ENCODE results near the gene ACBD6.
"Not testable (repeated sequence)": the region's sequence is repeated elsewhere in the genome, so short reads cannot be mapped to it uniquely, and the experiment has no call there.

ACBD6 gene

DNA sequence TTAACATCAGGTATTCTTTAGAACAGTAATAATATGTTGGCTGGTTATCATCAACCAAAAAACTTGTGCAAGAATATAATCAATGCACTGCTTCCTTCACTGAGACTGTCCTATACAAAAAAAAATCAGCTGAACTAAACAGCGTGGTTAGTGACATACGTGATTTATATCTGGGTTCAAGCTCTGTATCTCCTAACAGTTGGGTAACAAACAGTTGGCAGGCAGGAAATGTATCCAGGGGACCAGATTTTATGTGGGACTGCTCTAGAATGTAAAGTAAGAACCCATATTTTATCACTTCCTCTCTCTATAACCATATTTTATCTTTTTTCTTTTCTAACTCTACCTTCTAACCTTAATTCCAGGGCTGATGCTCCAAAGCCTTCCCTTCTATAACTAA is 8.0 kb downstream of the ACBD6 start:
- in situ Hi-C loops (cut with MboI; ENCODE audit: low sequenced_read_pairs): no loop called here

DNA sequence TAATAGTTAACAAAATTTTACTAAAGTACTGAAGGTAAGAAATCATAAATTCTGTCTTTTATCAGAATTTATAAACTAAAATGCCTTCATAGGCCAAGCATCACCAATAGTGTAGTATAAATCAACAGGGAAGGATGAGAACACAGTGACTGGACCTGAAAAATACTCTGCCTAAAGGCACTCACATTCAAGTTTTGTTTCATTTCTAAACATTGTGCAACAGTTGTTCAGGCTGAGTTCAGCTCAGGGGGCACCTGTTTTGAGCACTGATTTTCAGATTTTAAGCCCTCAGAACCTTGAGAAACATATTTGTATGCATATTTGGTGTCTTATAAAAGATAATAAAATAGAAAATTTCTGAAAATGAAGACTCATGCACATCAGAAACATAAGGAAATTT is 12.4 kb downstream of the ACBD6 start:
- in situ Hi-C loops (cut with MboI; ENCODE audit: low sequenced_read_pairs): no loop called here

DNA sequence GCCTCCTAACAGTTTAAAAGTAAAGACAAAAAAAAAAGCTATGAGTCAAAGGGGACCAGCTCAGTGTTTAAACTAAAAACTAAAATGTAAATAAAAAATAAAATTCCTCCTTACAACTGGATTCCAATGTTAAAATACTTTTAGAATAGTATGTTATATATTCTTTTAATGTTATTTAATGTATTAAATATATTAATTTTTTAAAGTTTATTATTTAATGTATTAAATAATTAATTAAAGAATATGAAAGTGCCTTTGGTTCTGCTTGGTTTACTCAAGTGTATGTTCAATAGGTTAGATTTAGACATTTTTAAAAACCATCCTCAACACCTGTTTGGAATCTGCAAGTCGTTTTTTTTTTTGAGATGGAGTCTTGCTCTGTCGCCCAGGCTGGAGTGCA is 13.1 kb downstream of the ACBD6 start:
- in situ Hi-C loops (cut with MboI; ENCODE audit: low sequenced_read_pairs): no loop called here

DNA sequence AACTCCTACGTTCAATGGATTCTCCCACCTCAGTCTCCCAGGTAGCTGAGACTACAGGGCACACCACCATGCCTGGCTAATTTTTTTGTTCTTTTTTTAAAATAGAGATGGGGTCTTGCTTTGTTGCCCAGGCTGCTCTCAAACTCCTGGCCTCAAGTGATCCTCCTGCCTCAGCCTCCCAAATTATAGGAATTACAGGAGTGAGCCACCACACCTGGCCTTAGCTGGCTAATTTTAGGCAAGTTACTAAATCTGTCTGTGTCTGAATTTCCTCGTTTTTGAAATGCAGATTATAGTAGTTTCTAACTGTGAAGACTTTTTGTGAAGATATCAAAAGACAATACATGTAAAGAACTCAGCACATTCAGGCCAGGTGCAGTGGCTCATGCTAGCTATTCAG is 13.7 kb downstream of the ACBD6 start:
- in situ Hi-C loops (cut with MboI; ENCODE audit: low sequenced_read_pairs): no loop called here

DNA sequence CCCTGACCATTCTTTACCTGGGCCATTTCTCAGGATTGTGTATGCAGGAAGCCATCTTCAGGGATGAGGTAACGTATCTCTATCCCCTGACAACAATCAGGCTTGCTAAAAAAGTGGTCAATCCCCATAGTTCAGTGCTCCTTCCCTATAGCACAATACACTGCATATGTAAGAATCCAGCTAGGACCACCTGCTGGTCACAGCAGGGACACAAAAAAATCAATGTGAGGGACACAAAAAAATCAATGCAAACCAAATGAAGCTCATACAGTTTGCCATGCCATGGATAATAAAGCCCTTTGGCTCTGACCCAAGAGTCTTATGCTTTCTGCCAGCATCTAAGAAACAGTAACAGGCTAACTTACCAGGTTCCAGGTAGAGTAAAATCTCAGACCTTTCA is 16.3 kb downstream of the ACBD6 start:
- in situ Hi-C loops (cut with MboI; ENCODE audit: low sequenced_read_pairs): no loop called here

DNA sequence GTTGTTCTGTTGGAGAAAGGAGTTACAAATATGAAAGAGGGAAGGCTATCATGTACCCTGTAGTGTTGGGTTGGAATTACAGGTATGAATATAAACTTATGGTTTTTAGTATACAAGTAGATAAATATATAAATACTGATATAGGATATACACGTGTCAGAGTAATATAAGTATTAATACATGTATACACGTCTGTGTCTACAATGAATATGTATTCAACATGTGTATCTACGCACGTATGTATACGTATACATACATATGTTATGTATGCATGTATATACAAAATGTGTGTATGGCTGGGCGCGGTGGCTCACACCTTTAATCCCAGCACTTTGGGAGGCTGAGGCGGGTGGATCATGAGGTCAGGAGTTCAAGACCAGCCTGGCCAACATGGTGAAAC is 17.9 kb downstream of the ACBD6 start:
- in situ Hi-C loops (cut with MboI; ENCODE audit: low sequenced_read_pairs): no loop called here

DNA sequence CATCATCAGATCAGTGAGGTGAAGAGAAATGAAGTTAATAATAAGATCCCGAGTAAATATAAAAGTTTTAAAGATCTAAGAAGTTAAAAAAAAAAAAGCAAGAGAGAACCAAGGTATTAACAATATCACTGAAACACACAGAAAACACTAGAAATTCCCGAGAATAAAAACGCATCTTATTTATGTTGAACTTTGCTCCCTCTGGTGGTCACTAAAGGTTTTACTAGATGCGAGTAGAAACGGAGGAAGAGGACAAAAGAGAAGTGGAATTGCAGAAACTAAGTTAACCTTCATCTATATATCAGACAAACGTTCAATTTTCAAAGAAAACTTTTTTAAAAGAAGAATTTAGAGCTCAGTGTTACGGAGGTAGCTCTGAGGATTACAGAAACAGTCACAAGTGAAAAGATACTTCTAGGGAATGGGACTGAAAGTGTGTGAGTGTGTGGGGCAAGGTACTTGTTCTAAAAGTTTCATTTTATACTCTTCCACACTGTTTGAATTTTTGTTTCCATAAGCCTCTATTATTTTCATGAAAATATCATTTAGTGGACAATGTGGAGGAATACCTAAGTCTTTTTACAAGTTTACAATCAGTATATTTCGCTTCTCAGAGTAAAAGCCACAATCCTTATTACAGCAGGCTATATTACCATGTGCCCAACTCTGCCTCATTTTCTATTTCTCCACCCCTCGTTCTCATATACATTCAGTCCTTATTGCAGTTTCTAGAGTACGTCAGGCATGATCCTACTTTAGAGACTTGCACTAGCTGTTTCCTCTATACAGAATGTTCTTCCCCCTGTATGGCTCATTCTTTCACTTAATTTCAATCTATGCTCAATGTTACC is 19.7 kb downstream of the ACBD6 start:
- in situ Hi-C loops (cut with MboI; ENCODE audit: low sequenced_read_pairs): no loop called here

DNA sequence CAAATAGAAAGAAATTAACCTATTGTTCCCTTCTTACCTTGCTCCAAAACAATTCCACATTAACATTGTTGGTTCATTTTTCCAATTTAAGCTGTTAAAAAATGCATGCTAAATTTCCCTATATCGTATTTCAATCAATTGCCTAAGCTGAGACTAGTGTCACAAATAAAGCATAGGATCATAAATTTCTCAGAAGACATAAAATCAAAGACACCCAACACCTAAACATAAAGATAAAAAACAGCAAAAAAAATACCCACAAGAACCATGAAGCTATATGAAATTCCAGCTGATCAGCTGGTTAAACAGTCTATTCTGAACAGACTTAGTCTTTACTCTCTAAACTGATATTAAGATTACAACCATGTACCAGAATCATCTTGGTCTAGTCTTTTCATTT is 32.3 kb downstream of the ACBD6 start:
- in situ Hi-C loops (cut with MboI; ENCODE audit: low sequenced_read_pairs): no loop called here

DNA sequence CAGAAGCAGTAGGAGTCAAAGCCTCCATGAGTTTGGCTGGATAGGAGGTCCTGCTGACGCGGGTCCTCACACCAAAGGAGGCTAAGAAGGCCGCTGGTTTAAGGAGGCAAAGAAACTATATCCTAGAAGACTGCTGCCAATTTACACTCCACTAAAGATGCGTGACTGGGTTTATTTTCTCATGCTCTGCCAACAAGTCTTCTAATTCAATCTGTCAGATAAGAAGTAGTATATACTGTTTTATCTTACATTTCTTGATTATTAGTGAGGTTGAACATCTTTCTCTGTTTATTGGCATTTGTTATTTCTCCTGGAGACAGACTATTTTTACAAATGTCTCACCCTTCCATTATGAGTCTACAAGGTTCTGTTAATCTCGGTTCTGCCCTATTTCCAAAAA is 34.1 kb downstream of the ACBD6 start:
- in situ Hi-C loops (cut with MboI; ENCODE audit: low sequenced_read_pairs): no loop called here

DNA sequence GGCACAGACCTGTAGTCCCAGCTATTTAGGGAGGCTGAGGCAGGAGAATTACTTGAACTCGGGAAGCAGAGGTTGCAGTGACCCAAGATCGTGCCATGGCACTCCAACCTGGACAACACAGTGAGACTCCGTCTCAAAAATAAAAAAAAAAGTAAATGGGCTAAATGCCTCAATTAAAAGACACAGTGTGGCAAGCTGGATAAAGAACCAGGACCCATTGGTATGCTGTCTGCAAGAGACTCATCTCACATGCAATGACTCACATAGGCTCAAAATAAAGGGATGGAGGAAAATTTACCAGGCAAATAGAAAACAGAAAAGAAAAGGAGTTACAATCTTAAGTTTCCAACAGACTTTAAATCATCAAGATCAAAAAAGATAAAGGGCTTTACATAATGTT is 40.3 kb downstream of the ACBD6 start:
- in situ Hi-C loops (cut with MboI; ENCODE audit: low sequenced_read_pairs): no loop called here

DNA sequence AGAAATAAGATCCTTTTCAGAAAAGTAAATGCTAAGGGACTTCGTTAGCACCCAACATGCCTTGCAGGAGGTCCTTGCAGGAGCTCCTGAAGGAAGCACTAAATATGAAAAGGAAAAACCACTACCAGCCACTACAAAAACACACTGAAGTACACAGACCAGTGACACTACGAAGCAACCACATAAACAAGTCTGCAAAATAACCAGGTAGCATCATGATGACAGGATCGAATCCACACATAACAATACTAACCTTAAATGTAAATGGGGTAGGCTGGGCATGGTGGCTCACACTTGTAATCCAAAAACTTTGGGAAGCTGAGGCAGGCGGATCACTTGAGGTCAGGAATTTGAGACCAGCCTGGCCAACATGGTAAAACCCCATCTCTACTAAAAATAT is 40.7 kb downstream of the ACBD6 start:
- in situ Hi-C loops (cut with MboI; ENCODE audit: low sequenced_read_pairs): not testable (repeated sequence)

DNA sequence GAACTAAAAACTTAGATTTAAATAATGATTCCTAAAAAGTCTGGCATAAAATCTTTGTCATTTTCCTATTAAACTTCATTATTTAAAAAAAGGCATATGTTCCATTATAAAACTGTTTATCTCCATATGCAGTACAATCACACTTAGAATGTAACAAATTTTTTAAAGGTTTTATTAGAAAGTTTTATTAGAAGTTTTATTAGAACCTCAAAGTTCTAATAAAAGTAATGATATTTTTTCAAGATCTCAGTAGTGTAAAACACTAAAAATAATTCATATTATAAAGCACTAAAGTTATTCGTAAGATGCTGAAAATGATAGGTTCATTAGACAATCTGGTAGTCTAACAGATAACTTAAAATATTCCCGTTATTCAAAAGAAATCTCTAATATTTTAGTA is 43.6 kb downstream of the ACBD6 start:
- in situ Hi-C loops (cut with MboI; ENCODE audit: low sequenced_read_pairs): no loop called here

DNA sequence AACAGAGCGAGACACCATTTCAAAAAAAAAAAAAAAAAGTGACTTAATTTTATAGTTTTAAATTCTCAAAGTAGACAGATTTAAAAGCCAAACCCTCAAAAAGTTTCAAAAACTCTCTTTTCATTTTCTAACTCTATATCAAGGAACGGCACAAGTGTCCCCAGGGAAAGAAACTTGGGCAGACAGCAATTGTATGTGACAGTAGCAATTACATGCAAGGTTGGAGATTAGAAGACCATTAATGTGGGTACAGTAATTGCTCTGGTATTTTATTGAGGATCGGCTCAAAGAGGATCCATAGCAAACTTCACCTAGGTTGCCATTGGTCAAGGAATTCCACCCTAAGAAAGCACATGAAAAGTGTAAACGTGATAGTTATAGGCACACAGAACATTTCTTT is 46.2 kb downstream of the ACBD6 start:
- in situ Hi-C loops (cut with MboI; ENCODE audit: low sequenced_read_pairs): no loop called here

DNA sequence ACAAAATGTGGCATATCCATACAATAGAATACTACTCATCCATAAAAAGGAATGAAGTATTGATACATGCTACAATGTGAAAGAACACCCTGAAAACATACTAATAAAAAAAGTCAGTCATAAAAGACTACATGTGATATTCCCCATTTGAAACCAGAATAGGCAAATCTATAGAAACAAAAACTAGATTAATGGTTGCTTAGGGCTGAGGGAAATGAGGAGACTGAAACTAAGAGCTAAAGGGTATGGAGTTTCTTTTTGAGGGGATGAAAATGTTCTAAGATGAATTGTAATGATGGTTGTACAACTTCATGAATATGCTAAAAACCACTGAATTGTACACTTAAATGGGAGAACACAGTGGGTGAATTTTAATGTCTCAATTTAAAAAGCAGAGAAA is 50.9 kb downstream of the ACBD6 start:
- in situ Hi-C loops (cut with MboI; ENCODE audit: low sequenced_read_pairs): no loop called here

DNA sequence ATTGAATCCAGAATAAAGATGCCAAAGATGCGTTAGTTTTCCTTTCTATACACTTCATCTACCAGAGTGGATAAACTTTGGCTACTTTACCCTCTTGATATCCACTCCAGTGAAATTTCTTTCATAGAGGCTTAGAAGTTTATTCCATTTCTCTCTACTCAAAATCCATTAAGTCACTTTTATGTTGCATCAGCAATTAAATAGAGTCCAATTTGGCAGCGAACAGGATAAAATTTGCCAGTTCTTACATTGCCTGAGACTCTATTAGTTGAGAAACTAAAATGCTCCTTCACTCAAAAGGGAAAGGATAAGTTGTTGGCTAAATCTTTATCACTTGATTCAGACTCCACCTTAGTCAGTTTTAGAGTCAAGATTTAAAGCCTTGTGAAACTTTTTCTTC is 57.9 kb downstream of the ACBD6 start:
- in situ Hi-C loops (cut with MboI; ENCODE audit: low sequenced_read_pairs): no loop called here

DNA sequence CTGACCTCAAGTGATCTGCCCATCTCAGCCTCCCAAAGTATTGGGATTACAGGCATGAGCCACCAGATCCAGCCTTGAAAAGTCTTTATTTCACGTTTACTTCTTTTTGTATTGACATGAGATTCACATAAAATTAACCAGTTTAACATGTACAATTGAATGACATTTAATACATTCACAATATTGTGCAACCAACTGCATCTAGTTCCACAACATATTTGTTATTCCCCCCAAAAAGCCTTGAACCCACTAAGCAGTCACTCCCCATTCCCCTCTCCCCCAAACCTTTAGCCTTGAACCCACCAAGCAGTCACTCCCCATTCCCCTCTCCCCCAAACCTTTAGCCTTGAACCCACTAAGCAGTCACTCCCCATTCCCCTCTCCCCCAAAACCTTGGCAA is 62.0 kb downstream of the ACBD6 start:
- in situ Hi-C loops (cut with MboI; ENCODE audit: low sequenced_read_pairs): no loop called here

DNA sequence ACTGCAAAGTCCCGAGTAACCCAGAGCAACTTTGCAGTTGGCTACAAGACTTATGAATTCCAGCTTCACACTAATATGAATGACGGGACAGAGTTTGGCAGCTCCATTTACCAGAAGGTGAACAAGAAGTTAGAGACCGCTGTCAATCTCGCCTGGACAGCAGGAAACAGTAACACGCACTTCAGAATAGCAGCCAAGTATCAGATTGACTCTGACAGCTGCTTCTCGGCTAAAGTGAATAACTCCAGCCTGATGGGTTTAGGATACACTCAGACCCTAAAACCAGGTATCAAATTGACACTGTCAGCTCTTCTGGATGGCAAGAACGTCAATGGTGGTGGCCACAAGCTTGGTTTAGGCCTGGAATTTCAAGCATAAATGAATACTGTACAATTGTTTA is 66.8 kb downstream of the ACBD6 start:
- in situ Hi-C loops (cut with MboI; ENCODE audit: low sequenced_read_pairs): no loop called here

DNA sequence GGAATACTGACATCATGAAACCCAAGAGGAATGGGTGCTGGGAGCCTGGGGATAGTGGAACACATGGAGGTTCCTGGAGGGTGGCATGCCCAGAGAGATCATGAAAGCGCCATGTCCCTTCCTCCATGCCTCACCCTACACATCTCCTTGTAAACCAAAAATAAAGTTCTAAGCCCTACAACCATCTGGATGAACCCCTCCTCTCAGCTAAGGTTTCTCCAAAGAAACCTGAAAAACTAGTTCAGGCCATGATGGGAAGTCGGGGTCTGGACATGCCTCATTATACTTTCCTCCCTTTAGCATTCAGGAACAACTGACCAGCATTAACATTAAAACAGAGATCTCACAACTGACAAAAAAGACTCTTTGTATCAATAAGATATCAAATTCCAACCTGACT is 68.5 kb downstream of the ACBD6 start:
- in situ Hi-C loops (cut with MboI; ENCODE audit: low sequenced_read_pairs): no loop called here

DNA sequence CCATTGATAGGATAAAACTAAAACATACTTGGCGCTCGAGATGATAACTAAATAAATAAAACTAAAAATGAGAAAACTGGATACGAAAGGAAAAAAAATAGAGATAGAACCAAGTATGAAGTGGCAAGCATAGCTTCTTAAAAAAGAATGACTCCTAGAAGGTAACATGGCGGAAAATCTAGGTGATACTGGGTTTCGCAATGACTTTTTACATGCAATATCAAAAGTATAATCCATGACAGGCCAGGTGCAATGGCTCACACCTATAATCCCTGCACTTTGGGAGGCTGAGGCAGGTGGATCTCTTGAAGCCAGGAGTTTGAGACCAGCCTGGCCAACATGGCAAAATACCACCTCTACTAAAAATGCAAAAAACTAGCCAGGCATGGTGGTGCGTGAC is 70.7 kb downstream of the ACBD6 start:
- in situ Hi-C loops (cut with MboI; ENCODE audit: low sequenced_read_pairs): no loop called here

DNA sequence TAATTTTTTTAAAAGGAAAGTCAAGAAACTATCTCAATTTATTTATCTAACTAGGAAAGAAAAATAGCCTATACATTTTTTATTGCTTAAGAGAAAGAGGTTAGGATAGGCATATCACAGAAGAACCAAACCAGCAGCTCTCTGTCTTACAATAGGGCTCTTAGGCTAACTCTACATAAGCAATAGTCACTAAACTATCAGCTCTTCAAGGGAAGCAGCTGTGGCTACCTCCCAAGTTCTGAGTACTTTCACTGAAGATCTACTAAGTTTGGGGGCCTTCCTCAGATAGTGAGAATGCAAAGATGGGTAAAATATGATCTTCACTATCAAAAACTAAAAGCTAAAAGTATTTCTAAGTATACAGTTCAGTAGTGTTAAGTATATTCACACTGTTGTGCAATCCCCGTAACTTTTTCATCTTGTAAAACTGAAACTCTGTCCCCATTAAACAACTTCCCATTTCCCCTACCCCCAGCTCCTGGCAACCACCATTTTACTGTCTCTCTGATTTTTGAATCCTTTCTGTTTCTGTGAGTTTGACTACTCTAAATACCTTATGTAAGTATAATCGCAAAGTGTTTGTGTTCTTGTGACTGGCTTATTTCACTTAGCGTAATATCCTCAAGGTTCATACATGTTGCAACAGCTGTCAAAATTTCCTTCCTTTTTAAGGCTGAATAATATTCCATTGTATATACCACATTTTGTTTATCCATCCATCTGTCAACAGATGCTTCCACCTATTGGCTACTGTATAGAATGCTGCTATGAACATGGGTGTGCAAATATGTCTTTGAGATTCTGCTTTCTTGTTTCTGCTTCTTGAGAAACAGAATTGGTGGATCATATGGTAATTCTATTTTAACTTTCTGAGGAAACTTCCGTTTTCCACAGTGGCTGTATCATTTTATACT is 73.3 kb downstream of the ACBD6 start:
- in situ Hi-C loops (cut with MboI; ENCODE audit: low sequenced_read_pairs): no loop called here

DNA sequence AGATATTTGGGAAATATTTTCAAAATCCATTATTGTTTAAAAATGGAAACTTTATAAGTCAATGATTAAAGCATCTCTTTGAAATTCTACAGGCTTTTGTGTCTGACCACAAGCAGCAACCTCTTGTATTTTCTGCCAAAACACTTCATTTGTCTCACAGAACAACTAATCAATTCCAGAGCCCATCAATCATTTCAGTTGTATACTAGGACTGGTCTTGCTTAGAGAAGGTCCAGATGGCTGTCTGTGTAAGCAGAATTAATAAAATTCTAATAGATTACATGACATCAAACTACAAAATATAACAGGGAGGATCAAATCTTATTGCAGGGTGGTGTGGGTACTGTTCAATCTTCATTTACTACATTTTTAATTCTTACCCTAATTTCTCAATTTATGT is 76.4 kb downstream of the ACBD6 start:
- in situ Hi-C loops (cut with MboI; ENCODE audit: low sequenced_read_pairs): no loop called here

DNA sequence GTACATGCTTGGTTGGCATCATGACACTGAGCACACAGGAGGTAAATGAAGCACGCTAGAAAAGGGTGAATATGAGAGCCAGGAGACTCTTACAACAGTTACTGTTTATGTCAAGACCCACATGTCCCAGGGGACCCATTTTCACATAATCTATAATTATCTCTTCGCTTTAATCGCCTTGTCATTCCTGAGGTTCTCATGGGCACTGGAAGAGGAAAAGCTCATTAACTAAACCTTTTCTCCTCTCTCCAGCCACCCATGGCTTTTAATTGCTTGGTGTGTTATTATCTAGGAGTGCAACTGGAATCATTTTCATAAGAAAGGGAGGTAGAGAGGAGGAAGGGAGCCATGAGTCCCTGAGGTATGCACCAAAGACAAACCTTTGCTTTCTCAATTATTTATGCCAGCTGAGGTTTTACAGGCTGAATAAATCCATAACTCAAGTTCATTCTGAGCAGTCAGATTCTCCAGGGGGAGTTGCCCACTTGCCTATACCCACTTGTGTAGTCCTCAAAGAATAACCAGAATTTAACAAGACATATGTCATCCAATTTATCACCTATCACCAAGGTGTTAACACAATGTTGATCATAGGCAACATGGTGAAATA is 77.4 kb downstream of the ACBD6 start:
- in situ Hi-C loops (cut with MboI; ENCODE audit: low sequenced_read_pairs): no loop called here
